ENCODE results near the gene ARHGEF12. TPM values are rescaled to one million over a fixed set of nuclear protein-coding genes. Genes with fewer than 3 reads are reported as not detected.

Gene ARHGEF12
- total and polyA plus RNA-seq, 2 experiments from 2014 or later = 9.0 to 38.9 TPM

- no peak overlapping the region for H3K27ac Mint-ChIP-seq
- Histone ChIP-seq H3K9me2 (ENCODE audit: insufficient read depth) (no peaks in the 10 kb centered on the region), H3K36me3 (ENCODE audit: insufficient read depth) (peaks cover 14% of the 10 kb centered on the region), H3K4me2 (no peak overlapping the region), H3K4me1 (ENCODE audit: insufficient read depth) (no peaks in the 10 kb centered on the region), H3K4me3 (no peak overlapping the region), H2AFZ (no peak overlapping the region), H3K79me2 (replicated peaks; ENCODE audit: insufficient read depth) (no peaks in the 10 kb centered on the region), H3K27ac (ENCODE audit: low read depth) (no peak overlapping the region), H4K20me1 (replicated peaks; ENCODE audit: insufficient read depth) (peaks cover 4% of the 10 kb centered on the region; the same call in 1 of the 2 replicates), H3F3A (replicated peaks; ENCODE audit: low read depth) (no peaks in the 10 kb centered on the region), H3K27me3 (ENCODE audit: insufficient read depth) (no peaks in the 10 kb centered on the region)
- H3K9me3 Mint-ChIP-seq = no peaks in the 10 kb centered on the region
- H3K4me1 Mint-ChIP-seq = no peaks in the 10 kb centered on the region
- ATAC-seq (no peak), DNase-seq (ENCODE audit: low spot score) (no peak)
- H3K36me3 Mint-ChIP-seq (ENCODE audit: low read depth) = peaks cover 26% of the 10 kb centered on the region
- H3K4me3 Mint-ChIP-seq = no peak overlapping the region
- TF ChIP-seq EZH2 (IDR thresholded peaks at IDR 0.05; ENCODE audit: low read depth, unreplicated experiment) = no peak
- no peak for TF ChIP-seq STAT1 (IDR thresholded peaks at IDR 0.05; ENCODE audit: unreplicated experiment)
- TF ChIP-seq ZNF331 (CRISPR knock-in tag; IDR thresholded peaks at IDR 0.05; ENCODE audit: low read depth) = no peak
- TF ChIP-seq JUNB (IDR thresholded peaks at IDR 0.05; ENCODE audit: unreplicated experiment) = no peak
- no peak for TF ChIP-seq NANOG (IDR thresholded peaks at IDR 0.05; ENCODE audit: borderline replicate concordance)
- TF ChIP-seq ZNF462 (CRISPR knock-in tag; IDR thresholded peaks at IDR 0.05) = no peak
- no peak for TF ChIP-seq ZNF114 (CRISPR knock-in tag; IDR thresholded peaks at IDR 0.05)
- TF ChIP-seq CREB1 (CRISPR knock-in tag; IDR thresholded peaks at IDR 0.05; ENCODE audit: low read depth) = no peak
- no peak for TF ChIP-seq REST (IDR thresholded peaks at IDR 0.05; ENCODE audit: unreplicated experiment)
- TF ChIP-seq EZH2phosphoT487 (IDR thresholded peaks at IDR 0.05; ENCODE audit: unreplicated experiment) = no peak
- TF ChIP-seq POLR2AphosphoS5 (IDR thresholded peaks at IDR 0.05; ENCODE audit: low read depth) = no peak
- TF ChIP-seq CTCF (conservative IDR thresholded peaks at IDR 0.05; ENCODE audit: low read depth in 2 of 2) = no peak
- TF ChIP-seq ETS1 (IDR thresholded peaks at IDR 0.05) = no peak
- no peaks in the 10 kb centered on the region for H3K27me3 Mint-ChIP-seq (ENCODE audit: insufficient read depth, low read depth, poor library complexity)
These were observed 137.3 kb downstream of the ARHGEF12 start for GRCh38 chr11:120473503-120473902.
